Measurements from ENCODE around the gene SLC26A3. TPM values are rescaled to one million over a fixed set of nuclear protein-coding genes. Genes with fewer than 3 reads are reported as not detected.

The SLC26A3 gene
- total and polyA plus RNA-seq, 10 of the 15 experiments (the other 5 are each of a cell fraction or from before 2014, with no cell fraction given): 0.46 TPM; not detected in 9

DNA sequence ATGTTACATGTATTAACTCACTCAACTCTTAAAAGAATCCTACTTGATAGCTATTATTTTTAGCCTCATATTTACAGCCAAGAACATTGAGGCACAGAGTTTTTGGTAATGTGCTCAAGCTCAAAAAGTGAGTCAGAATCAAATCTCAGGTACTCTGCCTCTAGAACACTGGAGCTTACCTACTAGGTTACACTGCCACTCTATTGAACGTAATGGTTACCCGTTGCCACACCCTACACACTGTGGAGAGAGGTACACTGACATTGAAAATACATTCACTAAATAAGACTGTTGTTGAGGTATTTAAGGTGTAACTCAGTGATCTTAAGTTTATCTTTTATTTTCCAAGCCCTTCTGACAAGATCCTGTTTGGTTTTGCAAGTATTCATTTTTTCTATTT, 17.9 kb downstream of the SLC26A3 start (continued):
- TF ChIP-seq, protein P1, sequence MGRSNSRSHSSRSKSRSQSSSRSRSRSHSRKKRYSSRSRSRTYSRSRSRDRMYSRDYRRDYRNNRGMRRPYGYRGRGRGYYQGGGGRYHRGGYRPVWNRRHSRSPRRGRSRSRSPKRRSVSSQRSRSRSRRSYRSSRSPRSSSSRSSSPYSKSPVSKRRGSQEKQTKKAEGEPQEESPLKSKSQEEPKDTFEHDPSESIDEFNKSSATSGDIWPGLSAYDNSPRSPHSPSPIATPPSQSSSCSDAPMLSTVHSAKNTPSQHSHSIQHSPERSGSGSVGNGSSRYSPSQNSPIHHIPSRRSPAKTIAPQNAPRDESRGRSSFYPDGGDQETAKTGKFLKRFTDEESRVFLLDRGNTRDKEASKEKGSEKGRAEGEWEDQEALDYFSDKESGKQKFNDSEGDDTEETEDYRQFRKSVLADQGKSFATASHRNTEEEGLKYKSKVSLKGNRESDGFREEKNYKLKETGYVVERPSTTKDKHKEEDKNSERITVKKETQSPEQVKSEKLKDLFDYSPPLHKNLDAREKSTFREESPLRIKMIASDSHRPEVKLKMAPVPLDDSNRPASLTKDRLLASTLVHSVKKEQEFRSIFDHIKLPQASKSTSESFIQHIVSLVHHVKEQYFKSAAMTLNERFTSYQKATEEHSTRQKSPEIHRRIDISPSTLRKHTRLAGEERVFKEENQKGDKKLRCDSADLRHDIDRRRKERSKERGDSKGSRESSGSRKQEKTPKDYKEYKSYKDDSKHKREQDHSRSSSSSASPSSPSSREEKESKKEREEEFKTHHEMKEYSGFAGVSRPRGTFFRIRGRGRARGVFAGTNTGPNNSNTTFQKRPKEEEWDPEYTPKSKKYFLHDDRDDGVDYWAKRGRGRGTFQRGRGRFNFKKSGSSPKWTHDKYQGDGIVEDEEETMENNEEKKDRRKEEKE (IDR thresholded peaks at IDR 0.05): no peak
- TF ChIP-seq NR2F1 (conservative IDR thresholded peaks at IDR 0.05) (no peak), ZNF217 (IDR thresholded peaks at IDR 0.05) (no peak), ETV6 (conservative IDR thresholded peaks at IDR 0.05 in 1 of 2, IDR thresholded peaks at IDR 0.05 in 1 of 2; ENCODE audit: borderline replicate concordance in 1 of 2, low read depth in 1 of 2) (no peak)
- TF ChIP-seq, protein P2, sequence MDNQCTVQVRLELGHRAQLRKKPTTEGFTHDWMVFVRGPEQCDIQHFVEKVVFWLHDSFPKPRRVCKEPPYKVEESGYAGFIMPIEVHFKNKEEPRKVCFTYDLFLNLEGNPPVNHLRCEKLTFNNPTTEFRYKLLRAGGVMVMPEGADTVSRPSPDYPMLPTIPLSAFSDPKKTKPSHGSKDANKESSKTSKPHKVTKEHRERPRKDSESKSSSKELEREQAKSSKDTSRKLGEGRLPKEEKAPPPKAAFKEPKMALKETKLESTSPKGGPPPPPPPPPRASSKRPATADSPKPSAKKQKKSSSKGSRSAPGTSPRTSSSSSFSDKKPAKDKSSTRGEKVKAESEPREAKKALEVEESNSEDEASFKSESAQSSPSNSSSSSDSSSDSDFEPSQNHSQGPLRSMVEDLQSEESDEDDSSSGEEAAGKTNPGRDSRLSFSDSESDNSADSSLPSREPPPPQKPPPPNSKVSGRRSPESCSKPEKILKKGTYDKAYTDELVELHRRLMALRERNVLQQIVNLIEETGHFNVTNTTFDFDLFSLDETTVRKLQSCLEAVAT (IDR thresholded peaks at IDR 0.05): no peak
- TF ChIP-seq, protein P3, sequence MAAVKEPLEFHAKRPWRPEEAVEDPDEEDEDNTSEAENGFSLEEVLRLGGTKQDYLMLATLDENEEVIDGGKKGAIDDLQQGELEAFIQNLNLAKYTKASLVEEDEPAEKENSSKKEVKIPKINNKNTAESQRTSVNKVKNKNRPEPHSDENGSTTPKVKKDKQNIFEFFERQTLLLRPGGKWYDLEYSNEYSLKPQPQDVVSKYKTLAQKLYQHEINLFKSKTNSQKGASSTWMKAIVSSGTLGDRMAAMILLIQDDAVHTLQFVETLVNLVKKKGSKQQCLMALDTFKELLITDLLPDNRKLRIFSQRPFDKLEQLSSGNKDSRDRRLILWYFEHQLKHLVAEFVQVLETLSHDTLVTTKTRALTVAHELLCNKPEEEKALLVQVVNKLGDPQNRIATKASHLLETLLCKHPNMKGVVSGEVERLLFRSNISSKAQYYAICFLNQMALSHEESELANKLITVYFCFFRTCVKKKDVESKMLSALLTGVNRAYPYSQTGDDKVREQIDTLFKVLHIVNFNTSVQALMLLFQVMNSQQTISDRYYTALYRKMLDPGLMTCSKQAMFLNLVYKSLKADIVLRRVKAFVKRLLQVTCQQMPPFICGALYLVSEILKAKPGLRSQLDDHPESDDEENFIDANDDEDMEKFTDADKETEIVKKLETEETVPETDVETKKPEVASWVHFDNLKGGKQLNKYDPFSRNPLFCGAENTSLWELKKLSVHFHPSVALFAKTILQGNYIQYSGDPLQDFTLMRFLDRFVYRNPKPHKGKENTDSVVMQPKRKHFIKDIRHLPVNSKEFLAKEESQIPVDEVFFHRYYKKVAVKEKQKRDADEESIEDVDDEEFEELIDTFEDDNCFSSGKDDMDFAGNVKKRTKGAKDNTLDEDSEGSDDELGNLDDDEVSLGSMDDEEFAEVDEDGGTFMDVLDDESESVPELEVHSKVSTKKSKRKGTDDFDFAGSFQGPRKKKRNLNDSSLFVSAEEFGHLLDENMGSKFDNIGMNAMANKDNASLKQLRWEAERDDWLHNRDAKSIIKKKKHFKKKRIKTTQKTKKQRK (IDR thresholded peaks at IDR 0.05; ENCODE audit: low read depth, low read length): no peak

All from GM12878 (cell line).